DND-41 (cell line): Measurements from ENCODE around the gene KIAA0753.

Experiments used
- ATAC-seq: fragments of 200-7000 bp; cut with Tn5 transposase; 3 replicates; pipeline ENCODE4 v1.9.1; 2021; ENCODE audit warnings: low read depth; ENCODE audit not compliant: insufficient read depth
- DNase-seq: peaks from one replicate; pipeline ENCODE4 v3.0.0-alpha.2; 2020
- H2AFZ ChIP-seq: 2 replicates; pipeline ENCODE4 v1.6.0; 2012; ENCODE audit warnings: low read depth, low read length
- H3K27ac ChIP-seq: 2 replicates; pipeline ENCODE4 v1.5.1; 2012; ENCODE audit warnings: low read length, inconsistent platforms
- H3K27me3 ChIP-seq: fragments of 200-600 bp; sonication (generic); 2 replicates; pipeline ENCODE4 v1.6.0; 2012; ENCODE audit warnings: low read length, mild to moderate bottlenecking, inconsistent platforms; ENCODE audit not compliant: insufficient read depth, poor library complexity
- H3K36me3 ChIP-seq: 2 replicates; pipeline ENCODE4 v1.5.1; 2012; ENCODE audit warnings: low read length, inconsistent platforms; ENCODE audit not compliant: insufficient read depth
- H3K4me1 ChIP-seq: 2 replicates; pipeline ENCODE4 v1.5.1; 2012; ENCODE audit warnings: mild to moderate bottlenecking, low read length; ENCODE audit not compliant: insufficient read depth
- H3K4me2 ChIP-seq: 2 replicates; pipeline ENCODE4 v1.6.0; 2012; ENCODE audit warnings: mild to moderate bottlenecking, moderate library complexity, low read length, inconsistent platforms; ENCODE audit not compliant: insufficient read depth
- H3K4me3 ChIP-seq, 2 experiments: fragments of 200-600 bp in 1 of 2; shearing (Covaris generic) in 1 of 2; 2 replicates each; pipeline ENCODE4 v1.5.1; 2012 to 2016; ENCODE audit warnings: inconsistent platforms in 2 of 2, low read length in 2 of 2, mild to moderate bottlenecking in 2 of 2, low read depth in 1 of 2, moderate library complexity in 1 of 2
- H3K79me2 ChIP-seq: 2 replicates; pipeline ENCODE4 v1.6.0; 2012; ENCODE audit warnings: low read length, inconsistent platforms; ENCODE audit not compliant: insufficient read depth
- H3K9ac ChIP-seq: 2 replicates; pipeline ENCODE4 v1.6.0; 2012; ENCODE audit warnings: low read depth, mild to moderate bottlenecking, inconsistent platforms, low read length, moderate library complexity
- H3K9me3 ChIP-seq: 2 replicates; pipeline ENCODE4 v1.5.1; 2012; ENCODE audit warnings: low read length, moderate library complexity, mild to moderate bottlenecking, inconsistent platforms; ENCODE audit not compliant: insufficient read depth, severe bottlenecking
- H4K20me1 ChIP-seq: 2 replicates; pipeline ENCODE4 v1.6.0; 2012; ENCODE audit warnings: low read length; ENCODE audit not compliant: insufficient read depth
- CTCF ChIP-seq: IDR thresholded peaks from 2 replicates; pipeline ENCODE4 v1.5.1; 2012; ENCODE audit warnings: borderline replicate concordance, low read length, moderate library complexity, mild to moderate bottlenecking; ENCODE audit not compliant: poor library complexity, severe bottlenecking; ENCODE audit errors: extremely low read depth
- EZH2 ChIP-seq: IDR thresholded peaks from 3 replicates; pipeline ENCODE4 v1.6.1; 2012; ENCODE audit warnings: borderline replicate concordance, low read depth, mild to moderate bottlenecking, moderate library complexity, low read length, inconsistent platforms; ENCODE audit not compliant: severe bottlenecking

The KIAA0753 gene

GRCh38 chr17:6572972-6573370 lies 67.5 kb downstream of the KIAA0753 start:
- Histone ChIP-seq H3K9ac (no peak overlapping the region), H3K36me3 (peaks cover 9% of the 10 kb centered on the region), H3K27ac (no peak overlapping the region), H3K79me2 (no peaks in the 10 kb centered on the region), H3K27me3 (no peaks in the 10 kb centered on the region), H2AFZ (no peak overlapping the region), H3K9me3 (no peaks in the 10 kb centered on the region), H4K20me1 (no peaks in the 10 kb centered on the region; the same call in 1 of the 2 replicates), H3K4me1 (no peaks in the 10 kb centered on the region), H3K4me2 (no peak overlapping the region), H3K4me3 (no peak overlapping the region)
- ATAC-seq (no peak), DNase-seq (no peak)
- TF ChIP-seq CTCF (no peak), EZH2 (no peak)

- Histone ChIP-seq H4K20me1 (no peaks in the 10 kb centered on the region; the same call in 1 of the 2 replicates), H3K27me3 (no peaks in the 10 kb centered on the region), H3K79me2 (no peaks in the 10 kb centered on the region), H3K27ac (no peak overlapping the region), H3K4me2 (no peak overlapping the region), H2AFZ (no peak overlapping the region), H3K9ac (no peak overlapping the region), H3K4me1 (no peaks in the 10 kb centered on the region), H3K36me3 (no peaks in the 10 kb centered on the region), H3K4me3 (no peak overlapping the region), H3K9me3 (no peaks in the 10 kb centered on the region)
- no peak for TF ChIP-seq EZH2
- TF ChIP-seq CTCF: no peak
- DNase-seq (no peak), ATAC-seq (no peak)
Measured at GRCh38 chr17:6571452-6571781, 69.1 kb downstream of the KIAA0753 start.

GRCh38 chr17:6570731-6571451 lies 69.6 kb downstream of the KIAA0753 start:
- Histone ChIP-seq H3K4me1 (no peaks in the 10 kb centered on the region), H3K27me3 (no peaks in the 10 kb centered on the region), H4K20me1 (no peaks in the 10 kb centered on the region; the same call in 1 of the 2 replicates), H3K27ac (no peak overlapping the region), H3K9ac (no peak overlapping the region), H3K36me3 (no peaks in the 10 kb centered on the region), H3K4me2 (no peak overlapping the region), H3K4me3 (no peak overlapping the region), H3K79me2 (no peaks in the 10 kb centered on the region), H2AFZ (no peak overlapping the region), H3K9me3 (no peaks in the 10 kb centered on the region)
- DNase-seq (no peak), ATAC-seq (no peak)
- TF ChIP-seq EZH2 (no peak), CTCF (no peak)
